HG03565 (cell line): ENCODE data around the gene HDHD5.
"Not testable (repeated sequence)": the region's sequence is repeated elsewhere in the genome, so short reads cannot be mapped to it uniquely, and the experiment has no call there.

ENCODE experiments used
- ATAC-seq: cut with Tn5 transposase; IDR thresholded peaks from one replicate; pipeline ENCODE4 v1.9.1; 2021; ENCODE audit warnings: mild to moderate bottlenecking, moderate library complexity; ENCODE audit not compliant: unreplicated experiment

Gene HDHD5

GRCh38 chr22:17157714-17158113 is 1.4 kb downstream of the HDHD5 start:
- no peak for ATAC-seq

DNA sequence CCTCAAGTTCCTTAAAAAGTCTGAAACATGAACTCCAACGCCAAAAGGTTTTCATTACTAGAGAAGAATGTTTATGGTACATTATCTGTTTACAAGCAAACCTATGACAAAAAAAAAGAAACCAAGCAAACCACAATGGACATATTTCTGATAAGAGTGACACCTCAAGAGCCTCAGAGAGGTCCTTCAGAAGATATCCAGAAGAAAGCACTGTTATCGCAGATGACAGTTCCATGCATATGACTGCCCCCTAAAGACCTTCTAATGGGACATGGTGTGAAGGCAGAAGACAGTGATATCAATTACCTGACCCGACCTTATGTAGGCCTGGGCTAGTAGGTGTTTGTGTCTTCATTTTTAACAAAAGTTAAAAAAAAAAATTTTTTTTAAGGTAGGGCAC is 3.1 kb downstream of the HDHD5 start:
- ATAC-seq = no peak

DNA sequence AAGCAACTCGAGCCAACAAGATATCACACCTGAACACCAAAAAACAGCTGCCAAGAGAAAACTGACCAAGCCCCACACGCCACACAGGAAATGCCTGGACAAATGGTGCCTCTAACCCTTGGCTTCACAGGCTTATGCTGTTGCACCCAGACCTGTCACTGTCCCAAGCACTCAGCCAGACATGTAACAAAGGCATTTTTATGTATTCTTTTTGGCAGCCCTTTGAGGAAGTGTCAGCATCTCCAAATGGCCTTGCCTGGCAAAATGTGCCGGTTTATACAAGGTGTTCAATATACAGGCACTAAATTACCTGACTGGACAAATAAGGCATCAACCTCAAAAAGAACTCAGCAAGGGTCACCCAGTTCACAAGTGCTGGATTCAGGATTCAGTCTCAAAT is 6.1 kb downstream of the HDHD5 start:
- no peak for ATAC-seq

DNA sequence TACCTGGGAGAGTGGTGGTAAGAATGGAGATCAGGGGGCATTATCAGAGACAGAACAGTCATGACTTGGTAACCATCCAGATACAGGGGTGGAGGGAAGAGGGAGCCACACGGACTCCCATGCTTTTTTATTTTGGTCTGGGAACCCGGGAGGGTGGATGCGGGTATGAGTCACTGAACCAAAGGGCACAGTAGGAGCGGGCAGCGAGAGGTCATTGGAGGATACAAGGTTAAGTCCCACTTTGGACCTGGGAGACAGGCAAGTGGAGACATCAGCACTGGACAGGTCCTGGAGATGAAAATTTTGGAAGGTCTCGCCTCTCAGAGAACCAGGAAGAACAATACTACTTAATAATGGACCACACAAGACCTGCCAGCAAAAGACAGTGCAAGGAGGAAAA is 6.7 kb downstream of the HDHD5 start:
- no peak for ATAC-seq

- no peak for ATAC-seq
Observed at GRCh38 chr22:17149076-17149815, 9.8 kb downstream of the HDHD5 start.

- not testable (repeated sequence) for ATAC-seq
Observed at GRCh38 chr22:17147458-17147857, 11.6 kb downstream of the HDHD5 start.

DNA sequence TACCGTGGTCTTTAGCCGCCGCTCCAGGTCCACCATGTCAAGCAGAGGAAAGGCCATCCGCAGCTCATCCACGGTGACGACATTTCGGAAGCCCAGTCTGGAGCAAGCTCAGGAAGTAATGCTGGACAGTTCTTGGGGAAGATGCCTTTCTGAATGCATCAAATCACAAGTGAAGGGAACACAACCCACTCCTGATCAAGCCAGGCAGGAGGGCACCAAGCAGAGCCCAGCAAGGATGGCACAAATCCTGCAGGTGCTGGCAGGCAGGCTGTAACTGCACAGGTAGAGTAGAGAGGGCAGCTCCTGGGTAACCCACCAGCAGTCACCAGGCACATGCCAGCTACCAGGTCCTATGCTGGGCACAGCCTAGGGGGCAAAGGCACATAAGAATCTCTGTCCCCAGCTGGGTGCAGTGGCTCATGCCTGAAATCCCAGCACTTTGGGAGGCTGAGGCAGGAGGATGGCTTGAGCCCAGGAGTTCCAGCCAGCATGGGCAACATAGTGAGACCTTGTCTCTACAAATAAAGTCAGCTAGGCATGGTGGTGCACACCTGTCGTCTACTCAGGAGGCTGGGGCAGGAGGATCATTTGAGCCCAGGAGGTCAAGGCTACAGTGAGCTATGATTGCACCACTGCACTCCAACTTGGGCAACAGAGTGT is 13.9 kb downstream of the HDHD5 start:
- ATAC-seq = no peak

DNA sequence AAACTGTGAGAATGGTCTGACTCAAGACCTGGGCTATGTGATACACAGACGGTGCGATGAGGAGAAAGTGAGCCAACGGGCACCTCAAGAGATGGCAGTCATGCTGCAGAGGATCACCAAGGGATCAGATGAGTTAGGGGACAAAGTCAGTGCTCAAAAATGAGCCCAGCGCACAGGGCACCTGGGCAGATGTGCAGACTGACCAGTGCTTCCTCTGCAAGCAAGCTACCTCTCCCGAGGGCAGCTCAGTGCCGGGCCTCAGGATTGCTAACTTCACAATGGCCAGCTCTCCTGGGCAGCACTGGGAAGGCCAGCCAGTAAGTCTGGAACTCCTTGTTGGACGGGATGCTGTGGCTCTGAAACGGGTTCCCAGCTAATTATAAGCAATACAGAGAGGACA is 15.3 kb downstream of the HDHD5 start:
- no peak for ATAC-seq

DNA sequence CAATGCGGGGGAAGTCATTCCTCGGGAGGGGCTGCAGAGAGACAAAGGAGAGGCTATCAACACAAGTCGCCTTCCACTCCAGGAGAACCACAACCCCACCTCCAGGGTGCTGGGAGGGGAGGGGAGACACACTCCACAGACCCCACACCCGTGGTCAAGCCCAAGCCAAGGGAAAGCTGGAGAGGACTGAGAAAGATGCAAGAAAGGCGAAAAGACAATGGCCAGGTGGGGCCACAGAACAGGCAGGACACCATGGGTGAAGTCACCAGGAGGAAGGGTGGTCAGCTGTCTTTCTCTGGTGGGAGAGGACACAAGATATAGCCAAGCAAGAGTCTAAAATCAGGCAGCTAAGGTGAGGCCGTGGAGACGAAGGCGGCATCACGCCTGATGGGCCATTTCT is 16.0 kb downstream of the HDHD5 start:
- ATAC-seq = no peak

DNA sequence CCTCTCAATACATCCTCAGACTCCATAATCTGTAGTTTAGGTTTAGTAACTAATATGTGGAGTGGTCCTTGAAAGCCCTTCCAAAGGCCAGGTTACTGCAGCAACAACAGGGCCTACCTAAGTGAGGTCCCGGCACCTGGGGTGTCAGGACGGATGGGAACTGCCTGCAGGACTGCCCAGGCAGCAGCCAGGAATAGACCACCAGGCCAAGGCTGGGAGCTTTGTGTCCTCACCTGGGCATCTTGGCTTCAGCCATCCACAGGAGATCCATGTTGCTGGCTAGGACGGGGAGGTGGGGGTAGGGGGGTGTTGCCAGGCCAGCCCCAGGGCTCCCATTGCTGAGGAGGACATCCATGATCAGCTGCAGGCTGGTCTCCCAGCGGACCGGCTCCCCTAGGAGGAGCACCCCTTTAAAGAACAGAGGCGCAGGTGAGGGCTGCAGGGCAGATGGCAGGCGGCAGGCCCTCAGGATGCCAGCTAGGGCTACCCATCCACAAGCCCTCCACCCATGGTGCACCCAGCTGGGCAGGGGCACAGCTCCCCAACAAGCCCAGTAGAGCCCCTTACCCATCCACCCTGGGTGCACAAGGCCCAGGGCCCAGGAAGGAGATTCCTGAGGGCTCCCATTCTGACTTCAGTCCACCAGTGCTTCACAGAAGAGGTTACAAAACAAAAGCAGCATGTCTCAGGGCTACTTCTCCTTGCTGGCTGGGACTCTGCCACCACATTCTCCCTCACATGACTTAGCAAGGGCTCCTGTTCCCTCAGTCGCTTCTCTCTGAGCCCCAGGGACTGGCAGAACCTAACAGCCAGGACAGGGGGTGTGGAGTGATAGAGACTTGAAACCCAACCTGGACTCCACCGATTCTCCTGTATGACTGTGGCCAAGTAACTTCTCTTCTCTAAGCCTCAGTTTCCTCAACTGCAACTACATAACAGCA is 18.0 kb downstream of the HDHD5 start:
- no peak for ATAC-seq

GRCh38 chr22:17140022-17140421 is 19.1 kb downstream of the HDHD5 start:
- ATAC-seq = no peak

- ATAC-seq = no peak
Observed at GRCh38 chr22:17138513-17138912, 20.6 kb downstream of the HDHD5 start.

DNA sequence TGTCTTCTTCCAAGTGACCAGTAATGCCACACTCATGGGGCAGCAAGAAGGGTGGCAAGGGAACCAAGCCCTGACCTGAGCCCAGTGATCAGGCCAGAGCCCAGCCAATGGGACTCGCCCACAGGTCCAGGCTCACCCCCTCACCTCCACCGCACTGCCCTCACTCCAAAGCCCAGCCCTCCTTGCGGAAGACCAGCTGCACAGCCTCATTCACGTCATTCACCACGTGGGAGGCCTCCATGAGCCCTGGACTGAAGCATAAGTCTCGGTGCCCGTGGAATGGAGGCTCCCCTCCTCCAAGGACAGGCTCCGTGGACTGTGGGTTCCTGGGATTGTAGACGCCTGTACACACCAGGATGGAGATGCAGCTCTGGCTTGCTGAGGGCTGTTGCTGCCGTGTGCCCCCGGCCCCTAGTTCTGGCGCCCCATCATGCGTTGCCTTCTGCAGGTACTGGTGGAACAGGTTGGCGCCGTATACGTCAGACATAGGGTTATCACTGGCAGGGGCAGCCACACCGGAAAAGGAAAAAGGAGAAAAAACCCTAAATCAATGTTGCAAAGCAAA is 21.1 kb downstream of the HDHD5 start:
- no peak for ATAC-seq

- no peak for ATAC-seq
Observed at GRCh38 chr22:17137170-17137569, 21.9 kb downstream of the HDHD5 start.

GRCh38 chr22:17135153-17135760 is 23.8 kb downstream of the HDHD5 start:
- ATAC-seq = no peak

GRCh38 chr22:17133137-17133536 is 25.9 kb downstream of the HDHD5 start:
- no peak for ATAC-seq

DNA sequence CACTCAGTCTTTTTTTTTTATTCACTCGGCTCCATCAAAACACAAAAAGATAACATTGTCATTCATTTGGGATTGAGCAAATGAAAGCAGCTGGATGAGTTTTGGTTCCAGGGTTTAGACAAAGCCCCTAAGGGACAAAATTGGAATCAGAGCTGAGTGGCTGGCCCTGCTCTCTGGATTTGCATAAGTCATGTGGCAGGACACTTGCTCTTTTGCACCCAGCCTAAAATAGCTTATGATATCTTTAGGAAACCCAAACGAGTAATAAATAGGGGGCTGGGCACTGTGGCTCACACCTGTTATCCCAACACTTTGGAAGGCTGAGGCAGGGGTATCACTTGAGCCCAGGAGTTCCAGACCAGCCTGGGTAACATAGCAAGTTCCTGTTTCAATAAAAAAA is 27.0 kb downstream of the HDHD5 start:
- no peak for ATAC-seq

GRCh38 chr22:17131686-17132085 is 27.4 kb downstream of the HDHD5 start:
- no peak for ATAC-seq

DNA sequence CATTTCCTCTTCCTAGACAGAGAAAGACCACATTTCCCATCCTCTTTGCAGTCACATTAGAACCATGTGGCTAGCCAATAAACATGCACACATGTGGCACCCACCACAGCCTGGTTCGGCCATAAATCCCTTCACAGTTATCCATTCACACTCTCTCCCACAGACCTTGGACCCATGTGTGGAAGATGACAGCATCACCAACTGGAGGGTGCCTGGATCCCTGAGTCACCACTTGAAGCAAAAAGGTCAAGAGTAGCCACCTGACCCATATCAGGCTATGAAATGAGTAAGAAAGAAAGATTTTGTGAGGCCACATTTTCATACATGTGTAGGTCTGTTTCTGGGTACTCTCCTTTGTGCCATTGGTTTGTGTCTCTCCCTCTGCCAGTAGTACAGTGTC is 28.9 kb downstream of the HDHD5 start:
- no peak for ATAC-seq

DNA sequence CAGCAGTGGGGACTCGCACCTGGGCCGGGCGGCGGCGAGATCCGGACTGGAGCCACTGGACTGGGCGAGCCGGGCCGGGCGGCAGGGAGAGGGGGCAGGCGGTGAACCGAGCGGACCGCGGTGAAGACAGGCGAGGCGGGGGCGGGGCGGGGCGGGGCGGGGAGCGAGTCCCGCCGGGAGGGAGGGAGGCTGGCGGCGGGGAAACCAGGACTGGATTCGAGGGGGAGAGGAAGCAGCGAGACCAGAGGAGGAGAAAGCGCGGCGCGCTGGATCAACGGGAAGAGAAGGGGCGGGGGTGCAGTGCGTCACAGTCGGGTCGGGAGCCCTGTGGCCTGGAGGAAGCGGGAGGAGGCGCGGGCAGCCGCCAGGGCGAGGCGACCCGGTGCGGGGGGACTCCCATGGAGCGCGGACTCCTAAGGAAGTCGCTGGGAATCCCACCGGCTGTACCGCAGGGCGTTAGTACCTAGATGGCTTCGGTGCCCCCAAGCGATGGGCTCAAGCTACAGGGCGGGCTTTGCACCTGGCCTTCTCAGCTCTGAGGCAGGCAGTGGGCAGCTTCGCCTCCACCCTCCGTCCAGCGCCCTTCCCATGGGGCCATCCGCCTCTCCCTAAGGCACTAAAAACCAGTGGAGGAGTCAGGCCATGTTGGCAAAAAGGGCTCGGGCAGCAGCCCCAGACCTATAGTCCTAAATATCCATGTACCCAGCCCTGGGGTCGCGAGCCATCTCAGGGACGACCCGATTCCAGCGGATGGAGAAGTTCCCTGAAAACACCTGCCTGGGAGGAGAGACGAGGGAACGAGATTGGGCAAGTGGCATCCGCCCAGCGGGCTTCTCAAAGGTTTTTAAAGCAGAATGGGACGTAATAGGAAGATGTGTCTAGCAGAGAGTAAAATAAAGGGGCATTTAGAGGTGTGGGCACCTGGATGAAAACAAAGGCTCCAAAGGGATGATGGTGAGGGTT is 37.6 kb downstream of the HDHD5 start, which contains the start of gene TMEM121B:
TSS of gene TMEM121B (minus strand) at position 128 of the 963 bp plus-strand sequence. CDS start 233 bp downstream, outside the sequence.
- no peak for ATAC-seq
